Measurements from ENCODE around the gene CEP170.

CEP170 gene

DNA sequence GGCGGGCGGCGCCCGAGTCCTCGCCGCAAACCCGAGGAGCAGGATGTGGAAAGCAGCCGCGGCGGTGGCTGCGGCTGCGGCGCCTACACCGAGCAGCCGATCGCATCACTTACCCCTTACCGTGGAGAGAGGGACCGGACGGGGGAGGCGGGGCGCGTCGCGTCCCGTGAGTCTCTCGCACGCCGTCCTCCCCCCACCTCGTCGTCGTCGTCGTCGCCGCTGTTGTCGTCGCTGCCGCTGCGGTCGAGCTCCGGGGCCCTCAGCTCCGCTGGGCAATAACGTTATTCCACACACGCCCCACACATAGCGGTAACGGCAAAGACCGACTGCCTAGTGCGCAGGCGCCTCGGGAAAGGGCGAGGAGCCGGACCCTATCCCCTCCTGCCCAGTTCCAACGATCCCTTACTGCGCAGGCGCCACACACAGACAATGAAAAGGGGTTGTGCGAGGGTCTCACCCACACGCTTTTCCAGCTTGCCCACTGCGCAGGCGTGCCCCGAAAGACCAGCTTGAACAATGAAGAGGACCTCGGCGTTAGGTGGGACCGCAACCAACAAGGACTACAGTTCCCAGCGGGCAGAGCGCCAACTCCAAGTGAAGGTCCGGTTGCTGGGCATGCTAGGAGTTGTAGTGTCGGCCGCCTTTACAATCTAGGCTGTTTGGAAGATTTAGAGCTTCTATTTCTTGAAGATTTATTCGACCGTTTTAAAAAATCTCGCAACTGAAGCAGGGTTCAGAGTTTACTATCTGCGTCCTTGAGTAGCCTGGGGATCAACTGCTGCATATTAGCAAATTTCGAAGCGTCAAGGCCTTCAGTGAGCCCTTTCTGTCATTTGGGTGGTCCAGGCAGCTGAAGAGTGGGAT is at the start of gene CEP170:
Gene CEP170, minus strand, starts transcription at position 355 of the 864 bp plus-strand sequence. CDS start 30,001 bp downstream, outside the sequence.
- Histone ChIP-seq H3K36me3 (ENCODE audit: control insufficient read depth, insufficient read depth, low read length) (no peaks in the 10 kb centered on the region), H3K27me3 (ENCODE audit: control insufficient read depth, insufficient read depth, low read length) (no peaks in the 10 kb centered on the region), H3K4me3 (ENCODE audit: low read depth, low read length) (peak within 1 kb of the TSS; percentile 80), H3K9ac (ENCODE audit: low read depth, low read length) (peak within 1 kb of the TSS; percentile 80), H3K4me1 (ENCODE audit: control insufficient read depth, insufficient read depth, low read length) (peaks cover 20% of the 10 kb centered on the region), H3K9me3 (ENCODE audit: control insufficient read depth, insufficient read depth, low read length) (no peaks in the 10 kb centered on the region)

DNA sequence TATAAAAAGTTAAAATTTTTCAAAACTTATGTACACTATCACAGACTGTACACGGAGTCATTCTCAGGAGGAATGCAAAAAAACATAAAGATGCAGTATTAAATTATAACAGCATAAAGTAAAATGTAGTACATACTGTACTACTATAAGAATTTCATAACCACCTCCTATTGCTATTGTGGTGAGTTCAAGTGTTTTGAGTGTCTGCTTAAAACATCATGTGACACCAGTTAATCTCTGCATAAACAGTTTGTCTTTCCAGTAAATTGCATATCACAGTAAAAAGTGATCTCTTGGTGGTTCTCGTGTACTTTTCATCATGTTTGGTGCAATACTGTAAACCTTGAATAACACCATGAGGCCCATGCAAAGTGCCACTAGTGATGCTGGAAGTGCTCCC is 46.0 kb upstream of the CEP170 start:
- no peaks in the 10 kb centered on the region for H3K27me3 ChIP-seq (ENCODE audit: control insufficient read depth, insufficient read depth, low read length)
- H3K9me3 ChIP-seq (ENCODE audit: control insufficient read depth, insufficient read depth, low read length) = no peaks in the 10 kb centered on the region
- no peaks in the 10 kb centered on the region for H3K4me1 ChIP-seq (ENCODE audit: control insufficient read depth, insufficient read depth, low read length)
- H3K36me3 ChIP-seq (ENCODE audit: control insufficient read depth, insufficient read depth, low read length) = no peaks in the 10 kb centered on the region
- H3K4me3 ChIP-seq (ENCODE audit: low read depth, low read length) = no peak overlapping the region
- no peak overlapping the region for H3K9ac ChIP-seq (ENCODE audit: low read depth, low read length)

DNA sequence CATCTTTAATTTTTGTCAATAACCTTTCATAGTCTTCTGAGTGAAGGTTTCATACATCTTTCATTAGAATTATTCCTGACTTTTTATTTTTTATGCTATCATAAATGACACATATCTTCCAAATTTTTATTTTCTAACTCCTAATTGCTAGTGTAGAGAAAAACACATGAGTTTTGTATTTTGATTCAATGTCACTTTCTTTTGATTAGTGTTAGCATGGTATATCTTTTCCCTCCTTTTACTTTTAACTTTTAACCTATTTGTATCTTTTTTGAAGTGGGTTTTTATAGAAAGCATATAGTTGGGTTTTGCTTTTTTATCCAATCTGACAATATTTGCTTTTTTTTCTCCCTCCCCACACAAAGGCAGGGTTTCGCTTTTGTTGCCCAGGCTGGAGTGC is 44.0 kb upstream of the CEP170 start:
- Histone ChIP-seq H3K27me3 (ENCODE audit: control insufficient read depth, insufficient read depth, low read length) (no peaks in the 10 kb centered on the region), H3K4me3 (ENCODE audit: low read depth, low read length) (no peak overlapping the region), H3K9ac (ENCODE audit: low read depth, low read length) (no peak overlapping the region), H3K4me1 (ENCODE audit: control insufficient read depth, insufficient read depth, low read length) (no peaks in the 10 kb centered on the region), H3K9me3 (ENCODE audit: control insufficient read depth, insufficient read depth, low read length) (no peaks in the 10 kb centered on the region), H3K36me3 (ENCODE audit: control insufficient read depth, insufficient read depth, low read length) (no peaks in the 10 kb centered on the region)

DNA sequence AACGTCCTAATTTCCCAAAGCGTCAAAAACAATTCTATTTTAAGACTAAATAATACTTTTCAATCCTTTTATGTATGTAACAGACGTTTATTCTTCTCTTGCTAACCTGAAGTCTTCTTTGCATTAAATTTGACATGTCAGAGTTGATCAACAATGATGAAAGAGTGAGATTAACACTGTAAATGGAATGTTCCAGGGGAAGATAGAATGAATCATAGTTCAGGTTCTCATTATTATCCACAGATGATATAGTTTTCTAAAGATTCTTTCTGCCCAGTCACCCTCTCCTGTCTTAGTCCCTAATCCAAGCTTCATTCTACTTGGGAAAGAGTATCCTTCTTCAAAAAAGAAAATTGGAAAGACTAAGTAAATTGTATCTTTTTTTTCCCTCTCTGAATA is 39.6 kb upstream of the CEP170 start:
- no peak overlapping the region for H3K9ac ChIP-seq (ENCODE audit: low read depth, low read length)
- H3K36me3 ChIP-seq (ENCODE audit: control insufficient read depth, insufficient read depth, low read length) = no peaks in the 10 kb centered on the region
- H3K27me3 ChIP-seq (ENCODE audit: control insufficient read depth, insufficient read depth, low read length) = no peaks in the 10 kb centered on the region
- H3K4me3 ChIP-seq (ENCODE audit: low read depth, low read length) = no peak overlapping the region
- H3K4me1 ChIP-seq (ENCODE audit: control insufficient read depth, insufficient read depth, low read length) = no peaks in the 10 kb centered on the region
- no peaks in the 10 kb centered on the region for H3K9me3 ChIP-seq (ENCODE audit: control insufficient read depth, insufficient read depth, low read length)

DNA sequence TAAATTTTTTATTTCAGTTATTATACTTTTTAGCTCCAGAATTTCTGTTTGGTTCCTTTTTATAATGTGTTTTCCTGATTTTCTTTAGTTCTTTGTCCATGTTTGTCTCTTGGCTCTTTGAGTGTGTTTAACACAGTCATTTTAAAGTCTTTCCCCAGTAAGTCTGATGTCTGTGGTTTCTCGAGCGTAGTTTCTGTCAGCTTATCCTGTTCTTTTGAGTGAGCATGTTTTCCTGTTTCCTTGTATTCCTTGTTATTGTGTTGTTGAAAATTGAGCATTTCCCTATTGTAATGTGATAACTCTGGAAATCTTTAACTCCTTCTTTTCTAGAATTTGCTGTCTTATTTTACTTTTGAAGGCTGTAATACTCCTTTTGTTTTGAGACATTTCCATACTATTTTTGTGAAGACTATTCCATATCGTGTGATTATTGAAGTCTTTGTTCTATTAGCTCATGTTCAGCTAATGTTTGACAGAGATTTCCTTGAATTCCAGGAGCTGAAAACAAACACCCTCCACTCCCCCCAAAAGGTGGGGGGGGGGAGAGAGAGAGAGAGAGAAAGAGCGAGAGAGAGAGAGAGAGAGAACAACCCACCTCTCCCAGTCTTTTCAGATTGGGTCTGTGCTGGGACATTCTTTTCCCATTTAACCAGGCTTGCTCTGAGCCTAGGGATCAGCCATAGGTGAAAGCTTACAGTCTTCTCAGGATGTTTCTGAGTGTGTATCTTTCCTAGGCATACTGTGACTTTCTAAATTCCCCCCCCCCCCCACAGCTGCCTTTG is 39.1 kb upstream of the CEP170 start:
- H3K27me3 ChIP-seq (ENCODE audit: control insufficient read depth, insufficient read depth, low read length) = no peaks in the 10 kb centered on the region
- H3K4me3 ChIP-seq (ENCODE audit: low read depth, low read length) = no peak overlapping the region
- no peaks in the 10 kb centered on the region for H3K36me3 ChIP-seq (ENCODE audit: control insufficient read depth, insufficient read depth, low read length)
- H3K9ac ChIP-seq (ENCODE audit: low read depth, low read length) = no peak overlapping the region
- no peaks in the 10 kb centered on the region for H3K4me1 ChIP-seq (ENCODE audit: control insufficient read depth, insufficient read depth, low read length)
- H3K9me3 ChIP-seq (ENCODE audit: control insufficient read depth, insufficient read depth, low read length) = no peaks in the 10 kb centered on the region

DNA sequence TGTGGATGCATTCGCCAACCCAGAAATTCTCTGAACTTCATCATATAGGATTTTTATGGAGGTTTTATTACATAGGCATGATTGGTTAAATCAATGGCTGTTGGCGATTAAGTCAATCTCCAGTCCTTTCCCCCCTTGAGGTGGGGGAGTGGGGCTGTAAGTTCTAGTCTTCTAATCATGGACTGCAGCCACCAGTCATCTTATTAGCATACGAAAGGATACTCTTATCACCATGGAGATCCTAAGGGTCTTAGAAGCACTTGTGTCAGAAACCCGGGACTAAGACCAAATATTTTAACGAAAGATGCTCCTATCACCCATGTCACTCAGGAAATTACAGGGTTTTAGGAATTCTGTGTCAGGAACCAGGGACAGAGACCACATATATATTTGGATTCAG is 37.0 kb upstream of the CEP170 start:
- Histone ChIP-seq H3K27me3 (ENCODE audit: control insufficient read depth, insufficient read depth, low read length) (no peaks in the 10 kb centered on the region), H3K4me1 (ENCODE audit: control insufficient read depth, insufficient read depth, low read length) (no peaks in the 10 kb centered on the region), H3K9me3 (ENCODE audit: control insufficient read depth, insufficient read depth, low read length) (no peaks in the 10 kb centered on the region), H3K36me3 (ENCODE audit: control insufficient read depth, insufficient read depth, low read length) (no peaks in the 10 kb centered on the region), H3K9ac (ENCODE audit: low read depth, low read length) (no peak overlapping the region), H3K4me3 (ENCODE audit: low read depth, low read length) (no peak overlapping the region)

DNA sequence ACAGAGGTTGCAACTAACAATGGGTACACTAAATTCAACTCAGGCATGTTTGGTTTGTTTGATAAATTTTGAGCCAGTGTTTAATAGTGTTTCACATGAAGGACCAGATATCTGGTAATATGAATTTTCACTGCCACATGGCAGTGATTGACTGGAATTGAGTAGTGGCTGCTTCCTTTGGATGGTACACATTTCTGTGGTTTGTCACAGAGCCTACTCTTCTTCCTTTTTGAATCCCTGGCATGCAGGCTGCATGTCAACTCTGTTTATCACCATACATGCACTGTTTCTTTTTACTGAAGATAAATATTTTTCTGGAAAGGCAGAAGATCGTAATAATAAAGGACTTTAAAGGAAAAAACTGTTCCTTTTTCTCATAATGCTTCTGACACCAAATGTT is 36.2 kb upstream of the CEP170 start:
- no peak overlapping the region for H3K9ac ChIP-seq (ENCODE audit: low read depth, low read length)
- no peak overlapping the region for H3K4me3 ChIP-seq (ENCODE audit: low read depth, low read length)

DNA sequence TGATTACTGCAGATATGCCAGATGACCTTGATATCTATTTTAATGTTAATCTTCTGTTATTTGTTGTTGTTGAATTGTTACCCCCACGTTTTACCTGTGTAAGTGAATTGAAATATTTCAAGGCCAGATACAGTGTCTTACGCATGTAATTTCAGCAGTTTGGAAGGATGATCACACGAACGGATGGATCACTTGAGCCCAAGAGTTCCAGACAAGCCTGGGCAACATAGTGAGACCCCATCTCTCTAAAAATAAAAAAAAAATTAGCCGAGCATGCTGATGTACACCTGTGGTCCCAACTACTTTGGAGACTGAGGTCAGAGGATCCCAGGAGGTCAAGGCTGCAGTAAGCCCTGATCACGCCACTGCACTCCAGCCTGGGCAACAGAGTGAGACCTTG is 33.0 kb upstream of the CEP170 start:
- Histone ChIP-seq H3K4me1 (ENCODE audit: control insufficient read depth, insufficient read depth, low read length) (no peaks in the 10 kb centered on the region), H3K36me3 (ENCODE audit: control insufficient read depth, insufficient read depth, low read length) (no peaks in the 10 kb centered on the region), H3K27me3 (ENCODE audit: control insufficient read depth, insufficient read depth, low read length) (no peaks in the 10 kb centered on the region), H3K9me3 (ENCODE audit: control insufficient read depth, insufficient read depth, low read length) (no peaks in the 10 kb centered on the region), H3K9ac (ENCODE audit: low read depth, low read length) (no peak overlapping the region), H3K4me3 (ENCODE audit: low read depth, low read length) (no peak overlapping the region)

More for the DNA sequence above, 36.2 kb upstream of the CEP170 start:
- H3K4me1 ChIP-seq (ENCODE audit: control insufficient read depth, insufficient read depth, low read length) = no peaks in the 10 kb centered on the region
- H3K36me3 ChIP-seq (ENCODE audit: control insufficient read depth, insufficient read depth, low read length) = no peaks in the 10 kb centered on the region
- H3K27me3 ChIP-seq (ENCODE audit: control insufficient read depth, insufficient read depth, low read length) = no peaks in the 10 kb centered on the region
- H3K9me3 ChIP-seq (ENCODE audit: control insufficient read depth, insufficient read depth, low read length) = no peaks in the 10 kb centered on the region

DNA sequence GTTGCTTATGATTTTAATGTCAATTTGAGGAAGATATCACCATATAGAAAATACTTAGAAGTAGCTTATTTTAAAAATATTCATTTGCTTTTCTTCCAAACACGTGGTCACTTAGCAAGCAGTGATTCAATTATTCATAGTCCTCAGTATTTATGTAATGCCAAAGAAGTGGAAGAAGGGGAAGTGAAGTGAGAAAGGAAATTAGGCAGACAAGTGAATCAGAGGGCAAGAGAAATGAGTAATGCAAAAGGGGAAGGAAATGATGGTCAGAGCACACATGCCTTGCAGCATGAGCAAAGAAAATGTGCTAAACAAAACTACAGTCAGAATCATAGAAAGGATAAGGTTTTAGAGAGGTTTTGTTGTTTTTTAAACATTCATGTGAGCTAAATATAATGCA is 32.6 kb upstream of the CEP170 start:
- Histone ChIP-seq H3K27me3 (ENCODE audit: control insufficient read depth, insufficient read depth, low read length) (no peaks in the 10 kb centered on the region), H3K4me1 (ENCODE audit: control insufficient read depth, insufficient read depth, low read length) (no peaks in the 10 kb centered on the region), H3K9me3 (ENCODE audit: control insufficient read depth, insufficient read depth, low read length) (no peaks in the 10 kb centered on the region), H3K9ac (ENCODE audit: low read depth, low read length) (no peak overlapping the region), H3K36me3 (ENCODE audit: control insufficient read depth, insufficient read depth, low read length) (no peaks in the 10 kb centered on the region), H3K4me3 (ENCODE audit: low read depth, low read length) (no peak overlapping the region)

DNA sequence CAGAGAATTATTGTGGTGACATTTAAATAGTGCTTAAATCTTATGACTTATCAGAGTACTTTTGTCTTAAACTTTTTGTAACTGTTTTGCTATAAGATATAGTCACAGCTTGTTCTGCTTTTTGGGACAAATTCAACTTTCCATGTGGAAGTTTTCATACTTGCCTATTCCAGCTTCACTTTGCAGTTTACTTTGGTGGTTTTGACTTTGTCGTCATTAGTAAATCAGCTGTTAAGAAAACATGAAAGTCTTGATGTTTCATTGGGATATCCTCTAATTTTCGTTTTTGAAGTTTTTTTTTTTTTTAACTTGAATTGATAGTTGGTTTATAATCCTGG is 32.0 kb upstream of the CEP170 start:
- H3K4me1 ChIP-seq (ENCODE audit: control insufficient read depth, insufficient read depth, low read length) = no peaks in the 10 kb centered on the region
- no peaks in the 10 kb centered on the region for H3K36me3 ChIP-seq (ENCODE audit: control insufficient read depth, insufficient read depth, low read length)
- H3K4me3 ChIP-seq (ENCODE audit: low read depth, low read length) = no peak overlapping the region
- no peak overlapping the region for H3K9ac ChIP-seq (ENCODE audit: low read depth, low read length)
- H3K27me3 ChIP-seq (ENCODE audit: control insufficient read depth, insufficient read depth, low read length) = no peaks in the 10 kb centered on the region
- H3K9me3 ChIP-seq (ENCODE audit: control insufficient read depth, insufficient read depth, low read length) = no peaks in the 10 kb centered on the region

DNA sequence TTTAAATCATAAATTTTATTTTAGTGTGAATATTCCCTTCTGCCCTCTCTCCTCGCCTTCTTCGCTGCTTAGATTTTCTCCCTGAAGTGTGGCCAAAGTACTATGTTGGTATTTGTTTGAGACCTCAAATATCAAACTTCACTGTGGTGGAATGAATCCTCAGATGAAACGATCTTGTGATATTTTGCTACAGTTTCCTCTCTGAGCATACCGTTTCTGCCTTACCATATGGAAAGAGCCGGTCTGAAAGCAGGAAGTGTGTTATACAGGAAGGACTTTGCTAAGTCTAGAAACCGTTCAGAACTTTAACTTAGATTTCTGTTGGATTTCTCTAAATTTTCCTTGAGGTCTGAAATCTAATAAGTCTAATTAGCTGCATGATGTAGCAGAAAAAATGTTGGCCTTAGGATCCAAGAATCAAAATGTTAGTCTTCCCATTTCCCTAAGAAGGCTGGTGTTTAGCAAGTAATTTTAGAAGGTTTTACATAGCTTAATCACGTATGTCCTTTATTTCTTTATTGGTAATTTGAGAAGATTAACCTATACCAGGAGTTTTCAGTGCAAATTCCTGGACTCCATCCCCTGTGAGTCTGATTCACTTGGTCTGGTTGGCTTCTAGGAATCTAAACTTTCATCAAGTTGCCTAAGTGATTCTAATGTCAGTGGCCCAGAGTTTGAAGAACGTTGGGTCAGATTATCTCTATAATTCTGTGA is 31.5 kb upstream of the CEP170 start:
- H3K36me3 ChIP-seq (ENCODE audit: control insufficient read depth, insufficient read depth, low read length) = no peaks in the 10 kb centered on the region
- H3K9me3 ChIP-seq (ENCODE audit: control insufficient read depth, insufficient read depth, low read length) = no peaks in the 10 kb centered on the region
- no peak overlapping the region for H3K9ac ChIP-seq (ENCODE audit: low read depth, low read length)
- no peak overlapping the region for H3K4me3 ChIP-seq (ENCODE audit: low read depth, low read length)
- H3K27me3 ChIP-seq (ENCODE audit: control insufficient read depth, insufficient read depth, low read length) = no peaks in the 10 kb centered on the region
- no peaks in the 10 kb centered on the region for H3K4me1 ChIP-seq (ENCODE audit: control insufficient read depth, insufficient read depth, low read length)

Measured in iPS-15b (cell line).